HG02943 (cell line): ENCODE results near the gene PPP1R3E.
"Not testable (repeated sequence)": the region's sequence is repeated elsewhere in the genome, so short reads cannot be mapped to it uniquely, and the experiment has no call there.

Experiments used
- ATAC-seq: cut with Tn5 transposase; IDR thresholded peaks from one replicate; pipeline ENCODE4 v1.9.1; 2021; ENCODE audit warnings: mild to moderate bottlenecking, low read depth, moderate library complexity; ENCODE audit not compliant: unreplicated experiment

Gene PPP1R3E

GRCh38 chr14:23299211-23299957, 3.3 kb downstream of the PPP1R3E start:
- ATAC-seq, result no peak

GRCh38 chr14:23297611-23298277, 4.9 kb downstream of the PPP1R3E start:
- ATAC-seq, result no peak

GRCh38 chr14:23297096-23297495, 5.6 kb downstream of the PPP1R3E start:
- ATAC-seq, result no peak

GRCh38 chr14:23296012-23296777, 6.5 kb downstream of the PPP1R3E start:
- ATAC-seq, result no peak

- no peak for ATAC-seq
These were observed 7.7 kb downstream of the PPP1R3E start for GRCh38 chr14:23294734-23295561.

GRCh38 chr14:23286902-23287479, 15.7 kb downstream of the PPP1R3E start:
- no peak for ATAC-seq

- ATAC-seq, result peak; percentile 99
These were observed 16.4 kb downstream of the PPP1R3E start, which contains the start of gene HOMEZ for GRCh38 chr14:23286020-23286901. TSS of gene HOMEZ (minus strand) at chr14:23286132. CDS start at chr14:23285952, 180 bp downstream.

- peak; percentile 24 for ATAC-seq
These were observed 17.1 kb downstream of the PPP1R3E start for GRCh38 chr14:23285530-23286019.

GRCh38 chr14:23284654-23285529, 17.8 kb downstream of the PPP1R3E start:
- no peak for ATAC-seq

GRCh38 chr14:23281247-23281646, 21.4 kb downstream of the PPP1R3E start:
- no peak for ATAC-seq

- ATAC-seq, result not testable (repeated sequence)
These were observed 24.7 kb downstream of the PPP1R3E start for GRCh38 chr14:23277928-23278327.

- no peak for ATAC-seq
These were observed 25.5 kb downstream of the PPP1R3E start for GRCh38 chr14:23277189-23277588.

GRCh38 chr14:23275412-23275811, 27.2 kb downstream of the PPP1R3E start:
- no peak for ATAC-seq

GRCh38 chr14:23269193-23269592, 33.5 kb downstream of the PPP1R3E start:
- no peak for ATAC-seq

- not testable (repeated sequence) for ATAC-seq
These were observed 41.8 kb downstream of the PPP1R3E start for GRCh38 chr14:23260849-23261248.

GRCh38 chr14:23259426-23259825, 43.2 kb downstream of the PPP1R3E start:
- no peak for ATAC-seq

- ATAC-seq, result no peak
These were observed 44.4 kb downstream of the PPP1R3E start for GRCh38 chr14:23258256-23258655.
